IgD-negative memory B cell (primary cell): ENCODE results near the gene NCR1. TPM values are rescaled to one million over a fixed set of nuclear protein-coding genes. Genes with fewer than 3 reads are reported as not detected.
A peak's percentile ranks its signal among the peaks of the same experiment; 100 is the strongest.
"Not testable (repeated sequence)": the region's sequence is repeated elsewhere in the genome, so short reads cannot be mapped to it uniquely, and the experiment has no call there.

Source experiments
- H3K27ac Mint-ChIP-seq, 3 donors: one replicate each; pipeline ENCODE4 v1.8.0; 2020 to 2022; ENCODE audit warnings: mild to moderate bottlenecking in 3 of 3, mixed read lengths in 3 of 3, moderate library complexity in 1 of 3
- H3K27me3 Mint-ChIP-seq: one replicate; pipeline ENCODE4 v1.8.0; 2021; ENCODE audit warnings: mixed read lengths
- H3K36me3 Mint-ChIP-seq: one replicate; pipeline ENCODE4 v1.8.0; 2020; ENCODE audit warnings: mild to moderate bottlenecking, mixed read lengths
- H3K4me1 Mint-ChIP-seq, 3 donors: one replicate each; pipeline ENCODE4 v1.8.0; 2020 to 2022; ENCODE audit warnings: mixed read lengths in 3 of 3, mild to moderate bottlenecking in 1 of 3
- H3K4me3 Mint-ChIP-seq, 4 donors: one replicate each; pipeline ENCODE4 v1.8.0; 2020 to 2022; ENCODE audit warnings: mild to moderate bottlenecking in 4 of 4, mixed read lengths in 4 of 4, moderate library complexity in 3 of 4
- H3K9me3 Mint-ChIP-seq, 3 donors: one replicate each; pipeline ENCODE4 v1.8.0; 2020 to 2021; ENCODE audit warnings: mixed read lengths in 3 of 3, mild to moderate bottlenecking in 1 of 3
- polyA plus RNA-seq: library from polyadenylated mRNA; unstranded; fragments of 300-500 nt; fragmentation: Illumina TruSeq; gene quantifications from one replicate; pipeline ENCODE4 v1.2.3, GENCODE V29; 2021

Gene NCR1
- polyA plus RNA-seq, 1 donor from 2014 or later = 0.63 TPM

DNA sequence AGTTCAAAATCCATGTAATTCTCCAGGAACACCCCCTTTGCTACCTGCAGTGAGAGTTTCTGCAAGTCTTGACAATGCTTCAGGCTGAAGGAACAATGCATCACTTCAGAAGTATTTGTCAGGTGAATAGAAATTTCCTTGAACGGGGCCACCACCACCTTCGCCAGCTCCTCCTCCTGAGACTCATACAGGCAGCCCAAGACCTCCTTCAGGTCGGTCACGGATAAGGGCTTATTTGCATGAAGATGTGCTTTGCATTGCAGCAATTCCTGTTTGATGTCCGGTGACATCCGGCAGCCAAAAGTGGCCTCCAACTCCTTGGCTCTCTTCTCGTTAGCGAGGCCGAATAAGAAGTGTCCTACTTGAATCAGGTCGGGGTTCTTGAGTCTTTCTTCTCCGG is 33.0 kb downstream of the NCR1 start:
- Mint-ChIP-seq H3K4me3 (peak overlapping the region in 3 of 4 donors; percentile 44 to 82 (median 68)), H3K36me3 (no peaks in the 10 kb centered on the region), H3K9me3 (peaks cover 0 to 3% (median 0%) of the 10 kb centered on the region in 3 donors), H3K27me3 (peaks cover 9% of the 10 kb centered on the region), H3K4me1 (peaks cover 7 to 11% (median 10%) of the 10 kb centered on the region in 3 donors), H3K27ac (no peak overlapping the region)

GRCh38 chr19:54939538-54939937 is 33.6 kb downstream of the NCR1 start:
- H3K9me3 Mint-ChIP-seq, H3K36me3 Mint-ChIP-seq, H3K27ac Mint-ChIP-seq, H3K27me3 Mint-ChIP-seq, H3K4me3 Mint-ChIP-seq: not testable (repeated sequence)
- peaks cover 7 to 11% (median 10%) of the 10 kb centered on the region in 3 donors for H3K4me1 Mint-ChIP-seq

DNA sequence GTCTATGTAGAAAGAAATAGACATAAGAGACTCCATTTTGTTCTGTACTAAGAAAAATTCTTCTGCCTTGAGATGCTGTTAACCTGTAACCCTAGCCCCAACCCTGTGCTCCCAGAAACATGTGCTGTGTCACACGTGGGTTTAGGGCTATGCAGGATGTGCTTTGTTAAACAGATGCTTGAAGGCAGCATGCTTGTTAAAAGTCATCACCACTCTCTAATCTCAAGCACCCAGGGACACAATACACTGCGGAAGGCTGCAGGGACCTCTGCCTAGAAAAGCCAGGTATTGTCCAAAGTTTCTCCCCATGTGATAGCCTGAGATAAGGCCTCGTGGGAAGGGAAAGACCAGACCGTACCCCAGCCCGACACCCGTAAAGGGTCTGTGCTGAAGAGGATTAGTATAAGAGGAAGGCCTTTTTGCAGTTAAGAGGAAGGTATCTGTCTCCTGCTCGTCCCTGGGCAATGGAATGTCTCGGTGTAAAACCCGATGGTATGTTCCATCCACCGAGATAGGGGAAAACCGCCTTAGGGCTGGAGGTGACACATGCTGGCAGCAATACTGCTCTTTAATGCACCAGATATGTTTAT is 37.9 kb downstream of the NCR1 start:
- peak overlapping the region in 1 of 4 donors; percentile 51 for H3K4me3 Mint-ChIP-seq
- H3K27me3 Mint-ChIP-seq, H3K9me3 Mint-ChIP-seq, H3K4me1 Mint-ChIP-seq, H3K36me3 Mint-ChIP-seq, H3K27ac Mint-ChIP-seq: not testable (repeated sequence)

GRCh38 chr19:54947381-54947780 is 41.4 kb downstream of the NCR1 start, which contains the start of gene NLRP7:
Gene NLRP7 (minus strand): TSS chr19:54947530.
- Mint-ChIP-seq H3K27ac (no peak within 1 kb of the TSS), H3K27me3 (peaks cover 1% of the 10 kb centered on the region), H3K36me3 (no peaks in the 10 kb centered on the region), H3K9me3 (peaks cover 0 to 3% (median 0%) of the 10 kb centered on the region in 3 donors), H3K4me1 (peaks cover 10 to 14% (median 13%) of the 10 kb centered on the region in 3 donors), H3K4me3 (no peak within 1 kb of the TSS)

GRCh38 chr19:54949412-54949811 is 43.5 kb downstream of the NCR1 start:
- Mint-ChIP-seq H3K27me3 (peaks cover 1% of the 10 kb centered on the region), H3K27ac (peak overlapping the region in 1 of 3 donors; percentile 68), H3K4me3 (peak overlapping the region in 1 of 4 donors; percentile 63), H3K9me3 (no peaks in the 10 kb centered on the region), H3K36me3 (no peaks in the 10 kb centered on the region), H3K4me1 (peaks cover 10 to 14% (median 13%) of the 10 kb centered on the region in 3 donors)

DNA sequence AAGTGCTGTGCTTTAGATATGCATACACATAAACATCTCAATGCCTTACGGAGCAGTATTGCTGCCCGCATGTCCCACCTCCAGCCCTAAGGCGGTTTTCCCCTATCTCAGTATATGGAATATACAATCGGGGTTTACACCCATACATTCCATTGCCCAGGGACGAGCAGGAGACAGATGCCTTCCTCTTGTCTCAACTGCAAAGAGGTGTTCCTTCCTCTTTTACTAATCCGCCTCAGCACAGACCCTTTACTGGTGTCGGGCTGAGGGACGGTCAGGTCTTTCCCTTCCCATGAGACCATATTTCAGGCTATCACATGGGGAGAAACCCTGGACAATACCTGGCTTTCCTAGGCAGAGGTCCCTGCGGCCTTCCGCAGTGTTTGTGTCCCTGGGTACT is 44.6 kb downstream of the NCR1 start:
- H3K27ac Mint-ChIP-seq = peak overlapping the region in 2 of 3 donors; percentile 6 to 48

DNA sequence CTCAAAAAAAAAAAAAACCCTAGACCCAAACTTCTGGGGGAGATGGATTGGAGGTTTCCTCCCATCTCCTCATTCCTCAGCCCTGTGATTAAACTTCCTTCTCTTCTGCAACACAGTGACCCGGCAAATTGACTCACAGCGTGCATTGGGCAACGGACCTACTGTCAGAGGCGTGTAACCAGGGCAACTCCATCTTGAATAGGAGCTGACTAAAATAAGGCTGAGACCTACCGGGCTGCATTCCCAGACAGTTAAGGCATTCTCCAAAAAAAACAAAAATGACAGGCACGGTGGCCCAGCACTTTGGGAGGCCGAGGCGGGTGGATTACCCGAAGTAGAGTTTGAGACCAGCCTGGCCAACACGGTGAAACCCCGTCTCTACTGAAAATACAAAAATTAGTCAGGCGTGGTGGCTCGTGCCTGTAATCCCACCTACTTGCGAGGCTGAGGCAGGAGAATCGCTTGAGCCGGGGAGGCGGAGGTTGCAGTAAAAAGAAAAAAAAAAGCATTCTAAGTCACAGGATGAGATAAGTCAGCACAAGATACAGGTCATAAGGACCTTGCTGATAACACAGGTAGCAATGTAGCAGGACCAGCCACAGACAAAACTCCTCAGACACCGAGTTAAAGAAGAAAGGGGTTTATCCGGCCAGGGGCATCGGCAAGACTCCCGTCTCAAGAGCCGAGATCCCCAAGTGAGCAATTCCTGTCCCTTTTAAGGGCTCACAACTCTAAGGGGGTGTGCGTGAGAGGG is 46.8 kb downstream of the NCR1 start:
- H3K27me3 Mint-ChIP-seq = peaks cover 1% of the 10 kb centered on the region
- peaks cover 3% of the 10 kb centered on the region for H3K36me3 Mint-ChIP-seq
- peak overlapping the region in 1 of 3 donors; percentile 51 for H3K27ac Mint-ChIP-seq
- H3K9me3 Mint-ChIP-seq = no peaks in the 10 kb centered on the region
- H3K4me3 Mint-ChIP-seq = no peak overlapping the region
- H3K4me1 Mint-ChIP-seq = peaks cover 13 to 14% (median 14%) of the 10 kb centered on the region in 3 donors

More for the DNA sequence above, 44.6 kb downstream of the NCR1 start:
- not testable (repeated sequence) for H3K27me3 Mint-ChIP-seq, H3K9me3 Mint-ChIP-seq, H3K36me3 Mint-ChIP-seq
- Mint-ChIP-seq H3K4me1 (peaks cover 10 to 14% (median 13%) of the 10 kb centered on the region in 3 donors), H3K4me3 (peak overlapping the region in 2 of 4 donors; percentile 56 to 81)

- not testable (repeated sequence) for H3K27me3 Mint-ChIP-seq, H3K36me3 Mint-ChIP-seq, H3K9me3 Mint-ChIP-seq, H3K4me3 Mint-ChIP-seq
- Mint-ChIP-seq H3K4me1 (peaks cover 16 to 19% (median 17%) of the 10 kb centered on the region in 3 donors), H3K27ac (peak overlapping the region in 1 of 3 donors; percentile 51)
Measured at GRCh38 chr19:54953345-54953713, 47.4 kb downstream of the NCR1 start.

DNA sequence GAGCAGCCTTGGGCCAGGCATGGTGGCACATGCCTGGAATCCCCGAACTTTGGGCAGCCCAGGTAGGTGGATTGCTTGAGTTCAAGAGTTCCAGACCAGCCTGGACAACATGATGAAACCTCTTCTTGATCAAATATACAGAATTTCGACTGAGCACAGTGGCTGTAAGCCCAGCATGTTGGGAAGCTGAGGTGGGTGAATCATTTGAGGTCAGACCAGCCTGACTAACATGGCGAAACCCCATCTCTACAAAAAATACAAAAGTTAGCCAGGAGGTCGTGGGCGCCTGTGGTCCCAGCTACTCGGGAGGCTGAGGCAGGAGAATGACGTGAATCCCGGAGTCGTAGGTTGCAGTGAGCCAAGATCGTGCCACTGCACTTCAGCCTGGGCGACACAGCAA is 49.4 kb downstream of the NCR1 start:
- Mint-ChIP-seq H3K36me3 (peaks cover 4% of the 10 kb centered on the region), H3K9me3 (no peaks in the 10 kb centered on the region), H3K4me3 (no peak overlapping the region), H3K4me1 (peaks cover 22 to 30% (median 23%) of the 10 kb centered on the region in 3 donors), H3K27ac (peak overlapping the region in 1 of 3 donors; percentile 63), H3K27me3 (peaks cover 4% of the 10 kb centered on the region)

DNA sequence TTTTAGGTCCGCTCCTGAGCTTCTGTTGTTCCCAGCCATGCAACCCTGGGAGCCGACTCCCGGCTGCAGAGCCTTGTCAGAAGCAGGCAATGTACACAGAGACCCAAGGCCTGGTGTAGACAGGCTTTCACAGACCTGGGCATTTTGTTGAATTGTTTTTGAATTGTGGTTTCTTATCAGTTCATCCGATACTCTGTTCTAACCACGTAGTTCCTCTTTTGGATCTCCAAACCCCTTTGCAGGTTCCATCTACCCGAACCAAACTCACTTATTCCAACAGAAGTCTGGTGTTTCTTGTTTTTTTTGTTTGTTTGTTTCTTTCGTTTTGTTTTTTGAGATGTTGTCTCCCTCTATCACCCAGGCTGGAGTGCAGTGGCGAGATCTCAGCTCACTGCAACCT is 53.9 kb downstream of the NCR1 start:
- peak overlapping the region; percentile 58 to 91 (median 88) for H3K4me3 Mint-ChIP-seq
- peak overlapping the region; percentile 81 to 99 (median 83) for H3K27ac Mint-ChIP-seq
- H3K27me3 Mint-ChIP-seq = peaks cover 3% of the 10 kb centered on the region
- peaks cover 4% of the 10 kb centered on the region for H3K36me3 Mint-ChIP-seq
- peaks cover 14 to 23% (median 17%) of the 10 kb centered on the region in 3 donors for H3K4me1 Mint-ChIP-seq
- no peaks in the 10 kb centered on the region for H3K9me3 Mint-ChIP-seq

Other genes with a start within 250 kb of the NCR1 start
- 0.93 TPM for gene LILRB4, start 243.2 kb upstream of the NCR1 start, polyA plus RNA-seq
- not detected for gene KIR3DL3, start 181.7 kb upstream of the NCR1 start, polyA plus RNA-seq
- 0.59 TPM for gene KIR2DL3, start 167.6 kb upstream of the NCR1 start, polyA plus RNA-seq
- 0.36 TPM for gene KIR2DL1, start 136.4 kb upstream of the NCR1 start, polyA plus RNA-seq
- not detected for gene KIR2DL4, start 102.5 kb upstream of the NCR1 start, polyA plus RNA-seq
- 1.1 TPM for gene KIR3DL1, start 89.7 kb upstream of the NCR1 start, polyA plus RNA-seq
- 0.43 TPM for gene KIR2DS4, start 73.5 kb upstream of the NCR1 start, polyA plus RNA-seq
- gene KIR3DL2, start 55.7 kb upstream of the NCR1 start, polyA plus RNA-seq = 1.9 TPM
- 0.15 TPM for gene FCAR, start 31.9 kb upstream of the NCR1 start, polyA plus RNA-seq
- 1.4 TPM for gene NLRP7, start 41.4 kb downstream of the NCR1 start, polyA plus RNA-seq
- 6.7 TPM for gene NLRP2, start 60.2 kb downstream of the NCR1 start, polyA plus RNA-seq
- gene GP6, start 132.1 kb downstream of the NCR1 start, polyA plus RNA-seq = 0.55 TPM
- 18.7 TPM for gene RDH13, start 157.0 kb downstream of the NCR1 start, polyA plus RNA-seq
- 0.93 TPM for gene EPS8L1, start 169.7 kb downstream of the NCR1 start, polyA plus RNA-seq
- 7.4 TPM for gene PPP1R12C, start 211.5 kb downstream of the NCR1 start, polyA plus RNA-seq
- gene TNNT1, start 243.1 kb downstream of the NCR1 start, polyA plus RNA-seq = not detected